ENCODE results near the gene DYTN.

The DYTN gene

DNA sequence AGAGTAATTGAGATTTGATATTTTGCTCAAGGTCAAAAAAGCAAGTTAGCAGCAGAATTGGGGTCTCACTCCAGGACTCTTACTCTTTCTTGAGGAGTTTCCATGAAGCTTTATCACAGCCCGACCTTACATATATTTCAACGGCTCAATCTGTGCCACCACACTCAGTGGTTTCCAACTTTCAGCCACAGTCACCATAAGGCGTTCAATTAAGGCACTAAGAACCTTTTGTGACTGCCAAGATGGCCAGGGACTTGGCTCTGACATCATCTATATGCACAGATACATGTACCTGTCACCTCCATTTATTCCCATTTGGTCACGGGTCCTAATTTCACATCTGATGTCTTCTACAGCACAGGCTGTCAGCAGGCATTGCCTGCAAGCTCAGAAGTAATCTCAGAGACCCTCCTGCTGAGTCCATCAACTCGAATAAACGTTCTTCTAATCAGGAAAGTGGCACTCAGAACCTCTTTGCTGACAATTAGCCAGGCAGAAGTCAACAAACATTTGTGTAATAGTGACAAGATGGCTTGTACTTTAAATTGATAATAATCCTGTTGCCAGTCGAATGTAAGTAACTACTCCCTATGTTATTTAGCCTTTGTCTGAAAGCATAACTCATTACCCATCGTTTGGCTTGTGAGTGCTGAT lies 16.1 kb downstream of the DYTN start:
- DNase-seq (ENCODE audit: low read depth in 1 of 2, low spot score in 1 of 2), result no peak

DNA sequence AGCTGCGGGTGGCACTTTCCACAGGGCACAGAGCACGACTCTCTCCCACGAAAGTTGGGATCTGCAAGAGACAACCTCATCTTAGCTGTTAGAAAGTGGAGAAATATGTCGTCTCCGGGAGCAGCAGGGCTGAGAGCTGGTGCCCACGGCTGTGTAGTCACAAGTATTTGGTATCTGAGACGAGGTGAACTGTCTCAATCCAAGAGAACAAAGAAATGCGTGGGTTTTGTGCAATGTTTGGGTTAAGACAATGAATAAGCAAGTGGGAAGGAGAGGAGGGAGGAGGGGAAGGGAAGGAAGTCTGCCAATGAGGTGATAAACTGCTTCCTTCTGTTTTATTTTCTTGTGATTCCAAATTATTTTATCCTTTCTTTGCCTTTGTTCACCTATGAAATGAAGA lies 18.0 kb downstream of the DYTN start:
- DNase-seq (ENCODE audit: low read depth in 1 of 2, low spot score in 1 of 2), result no peak

DNA sequence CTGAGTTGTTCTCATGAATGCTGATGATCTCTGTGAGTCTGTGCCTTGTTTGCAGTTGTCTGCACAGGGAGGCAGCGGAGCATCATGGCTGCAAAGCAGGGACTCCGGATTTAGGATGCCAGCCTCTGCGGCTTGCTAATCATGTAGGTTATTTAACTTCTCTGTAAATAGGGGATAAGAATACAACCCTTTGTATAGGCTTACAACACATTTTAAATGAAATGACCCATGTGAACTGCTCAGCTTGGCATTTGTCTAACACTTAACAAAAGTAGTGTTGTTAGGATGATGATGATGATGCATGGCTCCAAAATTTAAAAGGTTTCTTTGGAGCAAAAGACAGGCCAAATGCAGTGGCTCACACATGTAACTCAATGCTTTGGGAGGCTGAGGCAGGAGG lies 19.4 kb downstream of the DYTN start:
- DNase-seq (ENCODE audit: low read depth in 1 of 2, low spot score in 1 of 2), result no peak

DNA sequence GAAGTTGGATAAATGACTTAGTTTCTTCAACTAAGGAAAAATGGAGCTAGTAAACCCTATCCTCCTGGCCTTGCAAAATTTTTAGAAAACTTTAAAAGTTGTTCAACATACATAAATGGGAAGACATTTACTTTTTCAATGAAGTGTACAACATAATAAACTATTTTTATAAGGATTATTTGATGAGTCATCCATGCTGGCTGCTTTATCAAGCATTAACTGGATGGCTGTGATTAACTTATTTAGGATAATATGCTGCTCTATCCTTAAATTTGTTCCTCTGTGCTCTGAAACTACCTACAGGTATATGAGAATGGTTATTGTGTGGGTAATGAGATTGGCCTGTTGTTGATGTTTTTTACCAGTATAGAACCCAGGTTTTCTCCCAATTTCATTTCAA lies 21.3 kb downstream of the DYTN start:
- no peak for DNase-seq (ENCODE audit: low read depth in 1 of 2, low spot score in 1 of 2)

DNA sequence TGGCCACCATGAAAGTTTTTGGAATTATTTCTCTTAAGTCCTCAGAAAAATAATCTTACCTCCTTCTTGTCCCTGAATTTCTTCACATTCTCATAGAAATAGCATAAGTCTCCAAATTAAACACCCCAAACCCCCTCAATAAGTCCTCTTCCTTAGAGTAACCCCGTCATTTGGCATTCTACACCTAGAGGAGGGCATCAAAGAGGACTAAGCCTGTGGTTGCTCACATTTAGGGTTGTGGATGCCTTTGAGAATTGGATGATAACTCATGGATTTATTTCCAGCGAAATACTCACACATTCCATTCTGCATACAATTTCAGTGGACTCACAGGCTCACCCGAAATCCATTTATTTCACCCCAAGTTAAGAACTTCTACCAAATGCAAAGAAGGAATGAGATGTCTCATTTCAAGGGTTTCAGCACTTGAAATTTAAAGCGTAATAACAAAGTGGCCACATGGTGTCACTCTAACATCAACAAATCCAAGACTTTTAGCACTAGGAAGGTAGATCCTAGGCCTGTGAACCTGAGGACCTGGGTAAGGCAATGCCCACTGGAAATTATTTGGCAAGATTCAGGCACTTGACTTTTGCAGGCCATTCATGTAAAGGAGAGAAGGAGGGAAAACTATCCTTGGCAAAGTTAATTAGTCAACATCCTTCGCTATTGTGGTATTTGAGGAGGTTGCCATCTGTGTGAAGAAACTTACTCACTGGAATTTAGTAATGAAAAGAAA lies 24.6 kb downstream of the DYTN start:
- peak in 1 of 2 donors; percentile 56 for DNase-seq (ENCODE audit: low read depth in 1 of 2, low spot score in 1 of 2)

DNA sequence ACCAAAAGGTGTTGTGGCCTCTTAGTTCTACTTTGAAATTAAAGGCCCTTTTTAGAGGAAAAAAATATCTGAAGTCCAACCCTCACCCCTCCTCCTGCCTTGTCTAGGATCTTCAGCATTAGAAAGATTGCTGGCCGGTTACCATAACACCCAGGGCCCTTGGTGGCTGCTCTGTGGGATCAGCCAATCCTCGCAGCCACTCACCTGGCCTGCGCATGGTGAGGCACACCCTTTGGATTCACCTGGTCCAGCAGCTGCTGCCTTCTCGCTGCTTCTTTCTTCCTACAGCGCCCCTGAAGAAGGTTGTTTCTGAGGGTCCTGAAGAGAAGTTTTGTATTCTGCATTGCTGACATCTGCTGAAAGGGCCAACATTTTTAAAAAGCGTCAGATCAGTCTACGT lies 25.2 kb downstream of the DYTN start:
- no peak for DNase-seq (ENCODE audit: low read depth in 1 of 2, low spot score in 1 of 2)

DNA sequence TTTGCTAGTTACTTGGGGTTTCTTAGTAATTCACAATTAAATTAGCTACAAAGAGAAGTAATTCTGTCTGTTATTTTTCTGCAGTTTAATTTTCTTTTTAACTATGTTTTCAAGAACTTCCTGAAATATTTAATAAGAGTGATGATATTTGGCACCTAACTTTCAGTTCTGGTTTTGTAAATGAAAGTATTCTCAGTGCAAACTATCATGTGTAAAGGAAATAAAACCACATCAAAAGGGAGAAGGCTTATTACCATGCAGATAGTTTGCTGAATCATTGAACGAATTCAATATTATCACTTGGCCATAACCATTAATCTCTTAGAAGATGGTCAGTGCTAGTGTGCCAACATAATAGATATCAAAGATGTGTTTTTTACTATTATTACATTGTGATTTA lies 29.2 kb downstream of the DYTN start:
- DNase-seq (ENCODE audit: low read depth in 1 of 2, low spot score in 1 of 2), result no peak

DNA sequence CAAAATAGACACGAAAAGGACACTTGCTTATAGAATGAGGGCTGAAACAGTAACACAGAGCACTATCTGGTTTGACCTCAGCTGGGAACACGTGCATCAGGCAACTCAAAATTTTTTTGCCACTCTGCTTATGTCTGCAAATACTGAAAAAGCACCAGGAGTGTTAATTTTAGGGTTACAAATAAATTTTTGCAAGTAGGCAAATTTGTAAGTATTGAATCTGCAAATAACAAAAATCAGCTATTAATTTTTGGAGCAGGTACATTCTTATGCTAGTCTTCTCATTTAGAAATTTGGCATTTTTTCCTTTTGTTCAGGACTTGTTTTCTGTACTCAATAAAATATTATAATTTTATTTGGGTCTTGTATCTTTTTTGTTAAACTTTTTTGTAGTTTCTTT lies 29.7 kb downstream of the DYTN start:
- DNase-seq (ENCODE audit: low read depth in 1 of 2, low spot score in 1 of 2), result no peak

DNA sequence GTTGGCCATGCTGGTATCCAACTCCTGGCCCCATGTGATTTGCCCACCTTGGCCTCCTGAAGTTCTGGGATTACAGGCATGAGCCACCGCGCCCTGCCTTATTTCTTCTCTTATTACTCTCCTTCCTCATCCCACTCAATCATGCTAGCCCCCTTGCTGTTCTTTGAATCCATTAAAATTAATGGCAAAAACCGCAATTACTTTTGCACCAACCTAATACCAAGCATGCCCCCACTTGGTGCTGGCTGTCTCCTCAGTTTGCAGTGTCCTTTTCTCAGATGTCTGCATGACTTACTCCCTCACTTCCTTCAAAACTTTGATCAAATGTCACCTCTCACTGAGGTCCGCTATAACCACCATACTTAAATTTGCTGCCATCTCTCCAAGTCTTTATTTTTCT lies 34.6 kb downstream of the DYTN start:
- no peak for DNase-seq (ENCODE audit: low read depth in 1 of 2, low spot score in 1 of 2)

DNA sequence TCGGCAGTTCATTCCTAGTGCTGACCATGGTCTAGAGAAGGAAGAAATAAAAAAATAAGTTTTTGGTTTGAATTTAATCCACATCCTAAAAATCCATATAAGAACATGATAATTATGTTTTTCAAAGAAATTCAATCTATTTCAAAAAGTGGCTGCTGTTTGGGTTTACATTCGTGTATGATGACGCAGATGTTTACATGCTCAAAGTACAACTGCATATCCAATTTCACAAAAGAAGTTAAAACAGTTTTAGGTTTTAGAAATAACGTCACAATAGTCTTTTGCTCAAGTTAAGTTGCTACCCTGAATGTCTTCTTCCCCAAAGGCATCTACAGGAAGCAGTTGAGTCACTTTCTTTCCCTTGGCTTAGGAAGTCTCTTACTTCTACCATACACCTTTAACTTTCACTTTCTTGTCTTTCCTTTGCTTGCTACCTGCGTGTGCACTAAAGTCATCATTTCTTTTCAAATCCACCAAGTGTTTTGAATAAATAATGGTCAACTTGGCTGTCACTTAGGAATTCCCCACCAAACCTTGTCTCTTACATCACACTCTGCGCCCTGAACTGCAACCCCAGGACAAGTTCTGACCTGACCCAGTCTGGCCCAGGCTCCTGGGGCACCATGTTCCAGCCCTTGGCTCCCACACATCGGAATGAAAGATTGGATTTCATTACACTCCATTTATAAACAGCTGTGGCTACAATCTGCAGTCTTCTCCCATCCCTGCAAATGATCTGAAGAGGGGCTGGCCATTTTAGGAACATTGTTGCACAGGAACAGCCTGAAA lies 47.5 kb downstream of the DYTN start:
- no peak for DNase-seq (ENCODE audit: low read depth in 1 of 2, low spot score in 1 of 2)

DNA sequence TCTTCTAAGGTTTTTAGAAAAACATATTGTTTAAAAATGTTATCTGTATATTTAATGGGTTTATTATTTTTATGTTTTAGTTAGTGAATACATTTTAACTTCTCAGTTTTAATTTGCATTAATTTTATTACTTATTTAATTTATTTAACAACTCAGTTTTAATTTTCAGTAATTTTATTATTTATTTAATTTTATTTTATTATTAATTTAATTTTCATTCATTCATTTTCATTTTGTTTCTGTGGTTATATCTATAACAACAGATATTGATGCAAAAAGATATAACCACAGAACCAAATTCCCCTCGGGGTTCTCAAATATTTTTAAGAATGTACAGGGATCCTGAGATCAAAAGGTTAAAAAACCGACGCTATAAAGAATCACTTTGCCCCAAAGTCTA lies 52.9 kb downstream of the DYTN start:
- no peak for DNase-seq (ENCODE audit: low read depth in 1 of 2, low spot score in 1 of 2)

DNA sequence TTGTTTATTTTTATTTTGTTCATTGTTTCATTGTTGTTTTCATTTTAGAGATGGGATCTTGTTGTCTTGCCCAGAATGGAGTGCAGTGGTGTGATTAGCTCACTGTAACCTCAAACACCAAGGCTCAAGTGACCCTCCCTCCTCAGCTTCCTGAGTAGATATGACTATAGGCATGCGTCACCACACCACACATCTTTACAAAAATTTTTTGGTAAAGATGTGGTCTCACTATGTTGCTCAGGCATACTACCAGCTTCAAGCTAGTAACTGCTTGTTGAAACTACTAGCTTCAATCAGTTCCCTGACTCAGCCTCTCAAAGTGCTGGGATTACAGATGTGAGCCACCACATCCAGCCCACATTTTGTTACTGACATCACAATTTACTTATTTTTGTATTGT lies 61.1 kb downstream of the DYTN start:
- no peak for DNase-seq (ENCODE audit: low read depth in 1 of 2, low spot score in 1 of 2)

DNA sequence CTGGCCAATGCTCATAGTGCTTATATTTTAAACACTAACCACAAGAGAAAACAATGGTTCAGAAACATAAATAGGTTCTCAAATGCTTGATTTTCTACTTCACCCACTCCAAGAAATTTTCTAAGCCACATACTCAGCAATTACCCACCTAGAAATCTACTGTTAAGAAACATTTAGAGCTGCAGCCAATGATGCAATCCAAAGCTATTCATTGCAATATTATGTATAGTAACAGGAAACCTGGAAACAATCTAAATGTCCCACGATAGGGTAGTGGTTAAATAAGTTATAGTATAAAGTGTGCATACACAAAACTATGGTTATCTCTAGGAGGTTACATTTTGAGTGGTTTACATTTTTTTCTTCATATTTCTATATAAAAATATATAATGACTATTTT lies 70.2 kb downstream of the DYTN start:
- DNase-seq (ENCODE audit: low read depth in 1 of 2, low spot score in 1 of 2), result no peak

DNA sequence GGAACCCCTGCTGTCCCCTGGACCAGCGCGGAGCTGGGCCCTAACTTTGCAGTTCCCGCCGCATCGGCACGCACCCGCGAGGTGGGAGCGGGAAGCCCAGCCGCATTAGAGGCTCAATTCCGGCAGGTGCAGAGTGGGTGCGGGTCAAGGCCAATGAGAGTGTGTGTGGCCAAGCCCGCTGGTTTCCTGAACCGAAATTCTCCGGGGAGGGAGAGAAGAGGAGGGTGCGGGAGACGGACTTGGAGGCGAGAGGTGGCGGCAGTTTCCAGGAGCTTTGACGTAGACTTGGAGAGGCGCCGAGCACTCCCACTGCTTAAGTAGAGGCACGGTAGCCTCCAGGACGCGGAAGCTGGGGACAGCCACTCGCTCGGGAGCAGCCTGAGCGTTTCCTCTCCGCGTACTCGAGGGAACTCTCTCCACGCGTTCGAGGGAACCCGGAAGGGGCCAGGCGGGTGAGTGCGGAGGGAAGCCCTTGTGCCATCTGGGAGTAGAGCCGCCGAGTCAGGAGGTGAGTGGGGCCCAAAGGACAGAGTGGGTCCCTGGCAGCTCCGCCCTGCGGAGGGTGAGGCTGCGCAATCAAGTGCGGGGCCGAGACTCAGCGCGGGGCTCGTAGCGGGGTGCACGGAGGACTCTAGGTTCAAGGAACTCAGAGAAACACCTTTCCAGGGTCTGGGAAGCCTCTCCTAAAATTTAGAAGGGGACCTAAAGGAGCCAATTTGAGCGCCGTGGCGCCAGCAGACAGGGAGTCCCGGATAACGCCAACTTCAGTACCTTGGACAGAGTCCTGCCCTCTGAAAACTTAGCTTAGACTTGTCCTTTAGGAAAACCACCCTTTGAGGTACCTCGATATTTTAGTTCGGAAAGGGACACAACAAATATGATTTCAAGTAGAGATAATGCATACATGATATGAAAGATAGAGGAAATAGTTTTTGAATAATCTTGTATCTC lies 75.8 kb downstream of the DYTN start, which contains the start of gene FAM237A:
FAM237A (plus strand) TSS at position 413 of the 951 bp plus-strand sequence. CDS start 1,750 bp downstream, outside the sequence.
- DNase-seq (ENCODE audit: low read depth in 1 of 2, low spot score in 1 of 2), result no peak

DNA sequence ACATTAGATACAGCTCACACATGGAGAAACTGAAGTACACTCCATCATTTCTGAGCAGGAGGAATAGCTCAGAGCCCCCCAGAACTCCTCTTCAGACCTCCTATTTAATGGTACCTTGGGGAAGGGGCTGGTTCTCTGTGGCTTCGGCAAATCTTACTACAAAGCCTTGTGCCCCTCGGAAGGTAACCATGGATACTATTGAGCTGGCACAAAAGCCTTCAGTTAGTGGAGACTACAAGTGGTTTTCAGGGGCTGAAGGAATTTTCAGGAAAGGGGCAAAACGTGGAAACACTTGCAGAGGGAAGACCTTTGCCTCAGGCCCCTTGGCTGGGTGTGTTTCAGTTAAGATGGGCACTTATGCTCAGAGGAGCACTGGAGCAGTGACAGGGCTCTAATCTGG lies 77.0 kb downstream of the DYTN start:
- DNase-seq (ENCODE audit: low read depth in 1 of 2, low spot score in 1 of 2), result no peak

DNA sequence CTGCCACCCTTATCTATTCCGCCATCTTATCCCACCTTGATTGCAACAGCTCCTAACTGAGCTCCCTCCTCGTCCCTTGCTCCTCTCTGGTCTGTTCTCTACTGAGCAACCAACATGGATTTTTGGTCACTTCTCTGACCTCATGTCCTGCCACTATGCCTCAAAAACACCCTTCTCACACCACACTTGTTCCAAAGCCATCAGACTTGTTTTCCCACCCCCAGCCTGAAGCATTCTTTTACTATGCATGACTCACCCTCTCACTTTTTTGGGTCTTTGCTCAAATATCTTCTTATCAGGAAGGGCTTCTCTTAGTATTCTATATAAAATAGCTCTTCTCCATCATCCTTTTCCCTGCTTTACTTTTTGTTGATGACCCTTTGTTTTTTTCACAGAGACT lies 78.6 kb downstream of the DYTN start:
- DNase-seq (ENCODE audit: low read depth in 1 of 2, low spot score in 1 of 2), result no peak

DNA sequence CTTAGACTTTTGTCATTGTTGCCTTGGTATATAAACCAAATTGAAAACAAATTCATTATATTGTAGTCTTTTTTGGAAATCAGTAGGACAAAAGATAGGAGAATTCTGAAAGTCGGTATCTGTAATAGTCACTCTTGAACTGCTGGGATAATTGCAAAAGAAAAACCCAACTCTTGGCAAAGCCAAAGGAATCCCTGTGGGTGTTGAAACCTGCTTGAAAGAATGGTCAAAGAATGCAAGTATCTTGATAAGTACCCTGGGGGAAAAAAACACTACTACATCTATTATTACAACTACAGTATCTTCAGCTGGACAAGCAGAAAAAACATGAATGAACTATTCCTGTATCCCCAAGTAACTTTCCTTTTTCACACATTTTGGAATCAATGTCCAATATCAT lies 83.2 kb downstream of the DYTN start:
- no peak for DNase-seq (ENCODE audit: low read depth in 1 of 2, low spot score in 1 of 2)

DNA sequence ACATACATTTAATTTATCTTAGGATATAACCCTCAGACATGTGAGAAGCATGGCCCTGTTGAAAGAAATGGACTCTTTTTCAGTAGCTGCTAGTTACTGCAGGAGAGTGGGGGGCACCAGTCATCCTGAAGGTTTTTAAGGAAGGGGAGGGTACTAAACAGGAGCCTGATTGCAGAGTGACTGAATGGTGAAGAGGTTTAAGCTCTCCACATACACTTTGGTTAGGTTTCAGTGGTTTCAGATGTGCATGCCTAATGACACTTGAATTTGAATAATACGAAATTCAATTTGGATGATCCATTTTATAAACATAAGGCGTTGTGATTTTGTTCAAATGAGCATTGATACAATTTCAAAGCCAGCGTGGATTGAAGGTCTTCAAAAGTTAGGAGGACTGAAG lies 86.9 kb downstream of the DYTN start:
- DNase-seq (ENCODE audit: low read depth in 1 of 2, low spot score in 1 of 2), result no peak

DNA sequence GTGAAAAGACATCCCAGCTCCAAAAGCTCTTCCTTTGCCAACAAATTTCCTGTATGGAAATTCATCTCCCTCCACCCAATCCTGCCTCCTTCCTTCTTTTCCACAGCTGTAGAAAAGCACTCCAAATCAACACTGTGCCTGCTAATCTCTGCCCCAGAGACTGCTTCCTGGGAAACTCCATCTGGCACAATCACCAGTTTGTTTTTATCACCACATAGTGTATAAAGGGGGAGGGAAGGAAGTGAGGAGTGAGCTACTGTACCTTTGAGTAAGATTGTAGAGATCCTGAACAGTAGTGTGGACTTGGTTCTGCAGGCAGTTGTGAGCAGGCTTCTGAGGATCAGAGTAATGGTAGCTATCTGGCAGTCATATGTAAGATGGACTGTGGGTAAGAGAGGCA lies 90.6 kb downstream of the DYTN start:
- no peak for DNase-seq (ENCODE audit: low read depth in 1 of 2, low spot score in 1 of 2)

DNA sequence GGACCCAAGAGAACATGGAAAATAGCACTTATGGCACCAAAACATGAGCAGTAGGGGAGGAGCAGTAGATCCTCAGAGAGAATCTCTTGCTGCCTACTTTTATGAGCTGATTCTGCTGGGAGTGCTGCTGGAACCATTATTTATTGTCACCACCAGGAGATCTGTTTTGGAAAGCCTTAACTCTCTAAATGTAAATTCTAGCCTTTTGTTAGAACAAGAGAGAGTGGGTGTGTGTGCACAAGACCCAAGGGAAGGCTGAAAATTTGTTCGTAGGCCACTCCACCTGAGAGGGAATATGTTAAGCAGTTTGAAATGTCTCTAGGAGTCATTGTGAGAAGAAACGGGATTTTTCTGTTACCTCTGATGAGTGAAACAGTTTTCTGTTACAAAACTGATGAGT lies 92.1 kb downstream of the DYTN start:
- DNase-seq (ENCODE audit: low read depth in 1 of 2, low spot score in 1 of 2), result no peak

DNA sequence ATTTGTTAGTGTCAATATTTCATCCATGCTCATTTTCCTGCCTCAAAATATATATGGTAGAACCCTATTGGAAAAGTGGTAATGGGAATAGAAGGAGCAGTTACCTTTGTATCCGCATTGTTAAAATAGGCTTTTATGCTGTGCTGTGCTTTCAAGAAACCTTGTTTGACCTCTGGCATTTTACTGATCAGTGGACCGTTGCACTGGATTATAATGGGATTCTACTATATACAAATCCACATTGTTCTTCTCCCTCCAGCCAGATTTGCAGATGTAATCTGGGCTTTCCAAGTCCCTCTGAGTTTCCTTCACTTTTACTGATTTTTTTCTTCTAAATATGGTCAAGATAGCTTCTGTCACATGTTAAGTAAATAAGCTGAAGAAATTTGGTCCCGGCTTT lies 99.2 kb downstream of the DYTN start:
- no peak for DNase-seq (ENCODE audit: low read depth in 1 of 2, low spot score in 1 of 2)

Measured in activated CD4-positive, alpha-beta T cell treated with anti-CD3 and anti-CD28 coated beads, Interleukin-2, amount 50 U/mL, for 24 hours (primary cell).